Type B pancreatic cell (in vitro differentiated cells): ENCODE measurements around the gene RPL22. TPM values are rescaled to one million over a fixed set of nuclear protein-coding genes. Genes with fewer than 3 reads are reported as not detected.

ENCODE experiments used
- DNase-seq: peaks from one replicate; pipeline ENCODE4 v3.0.0; 2021; ENCODE audit warnings: mixed read lengths; ENCODE audit not compliant: unreplicated experiment; ENCODE audit errors: extremely low spot score
- H3K27ac Mint-ChIP-seq: 2 replicates; pipeline ENCODE4 v1.8.0; 2021; ENCODE audit warnings: mild to moderate bottlenecking, mixed read lengths
- H3K27me3 Mint-ChIP-seq: 2 replicates; pipeline ENCODE4 v1.8.0; 2021; ENCODE audit warnings: mixed read lengths
- H3K36me3 Mint-ChIP-seq: 2 replicates; pipeline ENCODE4 v1.8.0; 2021; ENCODE audit warnings: mixed read lengths
- H3K4me1 Mint-ChIP-seq: one replicate; pipeline ENCODE4 v1.8.0; 2021; ENCODE audit warnings: mixed read lengths; ENCODE audit not compliant: unreplicated experiment
- H3K4me3 Mint-ChIP-seq: 2 replicates; pipeline ENCODE4 v1.8.0; 2021; ENCODE audit warnings: mild to moderate bottlenecking, mixed read lengths
- H3K9me3 Mint-ChIP-seq: 2 replicates; pipeline ENCODE4 v1.8.0; 2021; ENCODE audit warnings: mixed read lengths
- total RNA-seq: library from RNA; stranded (reverse); gene quantifications from 2 replicates; pipeline ENCODE4 v1.2.1, GENCODE V29; 2021; ENCODE audit warnings: low replicate concordance
- TF ChIP-seq, protein P1 (sequence below): fragments of 200-600 bp; sonication (generic); conservative IDR thresholded peaks from 2 replicates; pipeline ENCODE4 v1.5.0; 2021; ENCODE audit warnings: antibody characterized with exemption, mild to moderate bottlenecking

RPL22 gene
- total RNA-seq, 1 donor from 2014 or later = 499 TPM

DNA sequence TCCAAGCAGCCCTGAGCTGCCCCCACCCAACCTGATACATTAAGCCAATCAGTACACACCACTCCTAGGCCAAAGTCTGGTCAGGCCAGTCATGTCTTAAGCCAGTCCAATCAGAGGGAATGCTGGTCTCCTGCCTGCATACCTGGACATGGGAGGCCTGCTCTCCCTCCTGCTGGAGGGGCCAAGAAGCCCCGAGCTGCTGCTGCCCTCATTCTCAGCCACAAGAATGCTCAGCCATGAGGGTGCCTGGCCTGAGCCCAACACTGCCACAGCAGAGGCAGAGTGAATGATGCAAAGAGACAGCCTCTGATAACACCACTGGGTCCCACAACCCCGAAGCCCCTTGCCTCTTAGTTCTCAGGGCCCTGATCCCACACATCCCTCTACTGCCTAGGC, 42.3 kb downstream of the RPL22 start:
- Mint-ChIP-seq H3K27me3 (peaks cover 31% of the 10 kb centered on the region), H3K4me1 (peaks cover 7% of the 10 kb centered on the region), H3K27ac (peak overlapping the region; percentile 76), H3K4me3 (peak overlapping the region; percentile 58), H3K9me3 (no peaks in the 10 kb centered on the region), H3K36me3 (no peaks in the 10 kb centered on the region)
- TF ChIP-seq, protein P1, sequence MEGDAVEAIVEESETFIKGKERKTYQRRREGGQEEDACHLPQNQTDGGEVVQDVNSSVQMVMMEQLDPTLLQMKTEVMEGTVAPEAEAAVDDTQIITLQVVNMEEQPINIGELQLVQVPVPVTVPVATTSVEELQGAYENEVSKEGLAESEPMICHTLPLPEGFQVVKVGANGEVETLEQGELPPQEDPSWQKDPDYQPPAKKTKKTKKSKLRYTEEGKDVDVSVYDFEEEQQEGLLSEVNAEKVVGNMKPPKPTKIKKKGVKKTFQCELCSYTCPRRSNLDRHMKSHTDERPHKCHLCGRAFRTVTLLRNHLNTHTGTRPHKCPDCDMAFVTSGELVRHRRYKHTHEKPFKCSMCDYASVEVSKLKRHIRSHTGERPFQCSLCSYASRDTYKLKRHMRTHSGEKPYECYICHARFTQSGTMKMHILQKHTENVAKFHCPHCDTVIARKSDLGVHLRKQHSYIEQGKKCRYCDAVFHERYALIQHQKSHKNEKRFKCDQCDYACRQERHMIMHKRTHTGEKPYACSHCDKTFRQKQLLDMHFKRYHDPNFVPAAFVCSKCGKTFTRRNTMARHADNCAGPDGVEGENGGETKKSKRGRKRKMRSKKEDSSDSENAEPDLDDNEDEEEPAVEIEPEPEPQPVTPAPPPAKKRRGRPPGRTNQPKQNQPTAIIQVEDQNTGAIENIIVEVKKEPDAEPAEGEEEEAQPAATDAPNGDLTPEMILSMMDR = no peak
- no peak for DNase-seq

DNA sequence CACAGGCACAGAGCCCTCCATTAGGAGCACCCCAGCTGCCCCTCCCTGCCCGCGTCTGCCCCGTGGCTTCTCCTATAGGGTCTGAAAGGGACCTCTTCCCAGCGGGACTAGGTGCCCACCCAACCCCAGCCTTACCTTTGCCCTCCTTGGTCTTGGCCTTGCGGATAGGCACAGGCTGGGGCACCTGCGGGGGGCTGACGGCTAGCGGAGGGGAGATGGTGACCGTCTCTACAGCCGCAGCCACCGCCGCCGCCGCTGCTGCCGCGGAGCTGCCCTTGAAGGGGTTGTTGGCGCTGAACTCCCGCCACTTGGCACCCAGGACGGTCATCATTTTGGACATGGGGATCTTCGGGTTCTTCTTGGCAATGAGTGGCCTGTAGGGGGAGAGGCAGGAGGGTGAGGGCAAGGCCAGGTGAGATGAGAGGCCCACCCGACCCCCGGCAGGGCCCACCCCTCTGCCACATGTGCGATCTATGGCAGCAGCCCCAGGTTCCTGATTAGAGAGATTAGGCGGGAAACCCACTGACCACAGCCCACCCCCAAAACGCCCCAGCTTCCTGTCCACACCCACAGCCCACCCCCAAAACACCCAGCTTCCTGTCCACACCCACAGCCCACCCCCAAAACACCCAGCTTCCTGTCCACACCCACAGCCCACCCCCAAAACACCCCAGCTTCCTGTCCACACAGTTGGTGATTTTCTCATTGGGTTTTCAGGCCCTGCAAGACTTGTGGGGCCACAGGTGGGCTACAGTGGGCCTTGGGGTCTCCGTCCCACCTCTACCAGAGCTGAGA, 44.7 kb downstream of the RPL22 start:
- Mint-ChIP-seq H3K4me3 (no peak overlapping the region), H3K27me3 (peaks cover 25% of the 10 kb centered on the region), H3K27ac (no peak overlapping the region), H3K36me3 (no peaks in the 10 kb centered on the region), H3K9me3 (no peaks in the 10 kb centered on the region), H3K4me1 (peaks cover 4% of the 10 kb centered on the region)
- DNase-seq = no peak
- TF ChIP-seq, protein P1 = no peak

DNA sequence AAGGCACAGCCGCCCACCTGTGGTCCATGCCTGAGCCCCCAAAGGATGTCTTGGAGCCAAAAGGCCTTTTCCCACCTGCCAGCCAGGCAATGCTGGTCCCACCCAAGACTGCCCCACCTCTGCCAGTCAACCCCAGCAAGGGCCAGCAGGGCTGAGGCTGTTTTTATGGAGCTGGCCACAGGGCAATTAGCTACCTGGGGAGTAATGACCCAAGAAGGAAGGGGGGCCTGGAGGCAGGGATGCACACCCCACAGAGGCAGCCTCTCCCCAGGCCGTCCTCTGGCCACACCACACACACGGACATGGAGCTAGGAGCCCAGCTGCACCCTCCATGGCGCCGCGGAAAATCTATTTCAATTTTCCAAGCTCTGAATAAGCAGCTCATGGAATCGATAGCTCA, 46.5 kb downstream of the RPL22 start:
- peaks cover 18% of the 10 kb centered on the region for H3K27me3 Mint-ChIP-seq
- no peak overlapping the region for H3K4me3 Mint-ChIP-seq
- H3K4me1 Mint-ChIP-seq = peaks cover 8% of the 10 kb centered on the region
- H3K36me3 Mint-ChIP-seq = no peaks in the 10 kb centered on the region
- TF ChIP-seq, protein P1 = no peak
- H3K27ac Mint-ChIP-seq = no peak overlapping the region
- no peaks in the 10 kb centered on the region for H3K9me3 Mint-ChIP-seq
- DNase-seq = no peak

DNA sequence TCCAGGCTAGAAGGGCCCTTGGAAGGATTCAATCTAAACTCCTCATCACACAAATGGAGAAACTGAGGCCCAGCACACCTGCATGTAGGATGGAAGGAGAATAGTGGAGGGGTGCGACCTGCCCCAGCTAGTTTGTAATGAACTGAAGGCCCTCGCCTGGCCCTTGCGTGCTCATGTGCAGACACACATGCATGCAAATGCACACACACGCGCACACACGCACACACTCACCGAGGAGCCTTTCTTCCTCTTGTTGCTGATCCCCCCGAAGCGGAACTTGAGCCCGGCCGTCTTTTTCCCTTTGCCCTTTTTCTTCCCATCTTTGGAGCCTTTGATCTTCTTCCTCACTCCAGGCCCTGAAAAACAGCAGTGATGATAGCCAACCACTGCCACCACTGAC, 47.2 kb downstream of the RPL22 start:
- peaks cover 13% of the 10 kb centered on the region for H3K27me3 Mint-ChIP-seq
- TF ChIP-seq, protein P1 = no peak
- no peak overlapping the region for H3K4me3 Mint-ChIP-seq
- DNase-seq = no peak
- H3K27ac Mint-ChIP-seq = no peak overlapping the region
- H3K36me3 Mint-ChIP-seq = no peaks in the 10 kb centered on the region
- H3K4me1 Mint-ChIP-seq = peaks cover 8% of the 10 kb centered on the region
- no peaks in the 10 kb centered on the region for H3K9me3 Mint-ChIP-seq

DNA sequence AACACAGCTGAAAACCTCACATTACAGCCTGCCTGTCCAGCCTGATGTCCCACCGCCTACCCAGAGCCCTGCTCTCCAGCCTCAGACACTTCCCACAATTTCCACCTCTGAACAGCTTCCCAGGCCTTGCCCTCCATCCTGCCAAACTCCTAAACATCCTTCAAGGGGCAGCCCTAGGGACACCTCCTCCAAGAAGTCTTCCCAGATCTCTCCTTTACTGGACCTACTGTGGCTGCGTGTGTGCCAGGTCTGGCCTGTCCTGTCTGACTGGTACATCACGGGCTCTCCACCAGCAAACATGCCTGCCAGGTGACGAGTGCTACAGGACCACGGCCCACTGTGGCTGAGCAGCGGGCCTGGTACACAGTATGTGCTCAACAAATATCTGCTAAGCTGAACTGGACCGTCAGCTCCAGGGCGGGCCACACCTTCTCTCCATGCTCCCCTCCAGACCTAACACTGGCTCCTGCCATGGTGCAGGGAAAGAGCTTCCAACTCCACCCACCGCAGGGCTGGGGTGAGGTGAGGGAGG, 48.0 kb downstream of the RPL22 start:
- TF ChIP-seq, protein P1 = no peak
- Mint-ChIP-seq H3K36me3 (no peaks in the 10 kb centered on the region), H3K27ac (no peak overlapping the region), H3K4me3 (no peak overlapping the region), H3K27me3 (peaks cover 13% of the 10 kb centered on the region), H3K4me1 (peaks cover 8% of the 10 kb centered on the region), H3K9me3 (no peaks in the 10 kb centered on the region)
- DNase-seq = no peak
